Medulla oblongata (tissue), 1 donor: ENCODE results near the gene IGF2BP1.
"Not testable (repeated sequence)": the region's sequence is repeated elsewhere in the genome, so short reads cannot be mapped to it uniquely, and the experiment has no call there.

Experiments
- DNase-seq: peaks from one replicate; pipeline ENCODE4 v3.0.0-alpha.2; 2015; ENCODE audit errors: extremely low spot score

The IGF2BP1 gene

GRCh38 chr17:49054342-49055092 is 57.3 kb downstream of the IGF2BP1 start:
- no peak for DNase-seq

- no peak for DNase-seq
These were observed 58.2 kb downstream of the IGF2BP1 start for GRCh38 chr17:49055181-49055927.

GRCh38 chr17:49061524-49061943 is 64.3 kb downstream of the IGF2BP1 start:
- no peak for DNase-seq

- peak; percentile 65 for DNase-seq
These were observed 66.5 kb downstream of the IGF2BP1 start for GRCh38 chr17:49063652-49064051.

- DNase-seq: no peak
These were observed 70.0 kb downstream of the IGF2BP1 start for GRCh38 chr17:49067163-49067562.

GRCh38 chr17:49069585-49070273 is 72.5 kb downstream of the IGF2BP1 start:
- DNase-seq: no peak

- DNase-seq: no peak
These were observed 73.9 kb downstream of the IGF2BP1 start for GRCh38 chr17:49071106-49071505.

- DNase-seq: no peak
These were observed 77.8 kb downstream of the IGF2BP1 start for GRCh38 chr17:49074851-49075540.

GRCh38 chr17:49076573-49077384 is 79.6 kb downstream of the IGF2BP1 start:
- DNase-seq: no peak

- DNase-seq: no peak
These were observed 81.1 kb downstream of the IGF2BP1 start for GRCh38 chr17:49078248-49078647.

- no peak for DNase-seq
These were observed 82.9 kb downstream of the IGF2BP1 start for GRCh38 chr17:49079840-49080663.

- no peak for DNase-seq
These were observed 85.0 kb downstream of the IGF2BP1 start for GRCh38 chr17:49082231-49082630.

GRCh38 chr17:49085046-49085445 is 87.9 kb downstream of the IGF2BP1 start:
- not testable (repeated sequence) for DNase-seq

- no peak for DNase-seq
These were observed 88.6 kb downstream of the IGF2BP1 start for GRCh38 chr17:49085565-49086315.

- no peak for DNase-seq
These were observed 89.1 kb downstream of the IGF2BP1 start for GRCh38 chr17:49086316-49086605.

GRCh38 chr17:49086649-49087048 is 89.5 kb downstream of the IGF2BP1 start:
- DNase-seq: no peak

- DNase-seq: no peak
These were observed 91.9 kb downstream of the IGF2BP1 start for GRCh38 chr17:49089094-49089493.

- no peak for DNase-seq
These were observed 93.9 kb downstream of the IGF2BP1 start for GRCh38 chr17:49090878-49091594.

GRCh38 chr17:49093131-49093530 is 95.9 kb downstream of the IGF2BP1 start:
- DNase-seq: no peak
